Stimulated activated effector memory CD8-positive, alpha-beta T cell treated with anti-CD3 and anti-CD28 coated beads, Interleukin-12 subunit alpha, Interleukin-12 subunit beta, amount 100 ng/mL, for 72 hours (primary cell): ENCODE results near the gene FRMD4A.
"Not testable (repeated sequence)": the region's sequence is repeated elsewhere in the genome, so short reads cannot be mapped to it uniquely, and the experiment has no call there.

Experiments used
- ATAC-seq: fragments of 150-1000 bp; cut with Tn5 transposase; 2 replicates; pipeline ENCODE4 v1.10.0; 2021
- DNase-seq, 2 donors: peaks; one replicate each; pipeline ENCODE4 v3.0.0; 2021 to 2022; ENCODE audit warnings: low spot score in 2 of 2
- H3K27ac Mint-ChIP-seq: one replicate; pipeline ENCODE4 v1.8.0; 2022; ENCODE audit warnings: mild to moderate bottlenecking, mixed read lengths
- H3K36me3 Mint-ChIP-seq: one replicate; pipeline ENCODE4 v1.8.0; 2022; ENCODE audit warnings: mild to moderate bottlenecking, mixed read lengths
- H3K4me1 Mint-ChIP-seq: one replicate; pipeline ENCODE4 v1.8.0; 2022; ENCODE audit warnings: mixed read lengths
- H3K4me3 Mint-ChIP-seq: one replicate; pipeline ENCODE4 v1.8.0; 2022; ENCODE audit warnings: mild to moderate bottlenecking, mixed read lengths
- H3K9me3 Mint-ChIP-seq: one replicate; pipeline ENCODE4 v1.8.0; 2022; ENCODE audit warnings: mixed read lengths

FRMD4A gene

GRCh38 chr10:13872411-13872810, 458.3 kb downstream of the FRMD4A start:
- Mint-ChIP-seq H3K4me1 (no peaks in the 10 kb centered on the region), H3K27ac (no peak overlapping the region), H3K9me3 (no peaks in the 10 kb centered on the region), H3K4me3 (no peak overlapping the region), H3K36me3 (no peaks in the 10 kb centered on the region)
- no peak for DNase-seq
- no peak for ATAC-seq

DNA sequence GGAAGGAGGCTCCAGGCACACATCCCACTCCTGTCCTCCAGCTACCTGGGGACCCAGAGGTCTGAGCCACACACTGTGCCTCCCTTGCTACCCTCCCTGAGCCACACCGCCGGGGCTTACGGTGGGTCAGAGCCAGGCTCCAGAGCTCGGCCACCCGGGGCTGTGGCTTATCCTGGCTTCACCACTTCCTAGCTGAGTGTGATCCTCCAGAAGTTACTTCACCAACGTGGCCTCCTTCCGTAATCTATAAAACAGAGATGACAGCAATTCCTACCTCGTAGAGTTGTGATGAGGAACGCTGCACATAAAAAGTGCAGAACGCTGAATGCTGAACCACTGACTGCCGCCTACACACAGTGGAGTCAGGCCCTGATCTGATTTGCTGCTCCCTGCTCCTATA, 458.9 kb downstream of the FRMD4A start:
- Mint-ChIP-seq H3K27ac (no peak overlapping the region), H3K4me1 (no peaks in the 10 kb centered on the region), H3K36me3 (no peaks in the 10 kb centered on the region), H3K9me3 (no peaks in the 10 kb centered on the region), H3K4me3 (no peak overlapping the region)
- ATAC-seq (no peak), DNase-seq (no peak)

DNA sequence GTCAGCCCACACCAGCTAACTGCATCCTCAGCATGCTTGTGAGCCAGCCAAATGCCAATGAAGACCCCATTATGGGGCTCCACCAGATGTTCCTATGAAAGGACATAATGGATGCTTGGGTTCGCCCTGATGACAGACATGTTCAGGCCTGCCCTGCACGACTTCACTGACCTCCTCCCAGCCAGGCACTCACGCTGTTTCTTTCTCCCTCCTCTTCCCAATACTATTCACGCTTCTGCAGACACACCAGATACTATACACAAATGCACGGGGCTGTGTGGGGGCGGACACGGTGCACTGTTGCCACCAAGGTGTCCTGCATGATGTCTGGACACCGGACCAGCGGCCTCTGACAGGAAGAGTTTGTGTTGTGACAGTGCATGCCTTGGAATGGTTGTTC, 459.7 kb downstream of the FRMD4A start:
- H3K36me3 Mint-ChIP-seq, result no peaks in the 10 kb centered on the region
- no peak for DNase-seq
- H3K4me3 Mint-ChIP-seq, result no peak overlapping the region
- H3K27ac Mint-ChIP-seq, result no peak overlapping the region
- no peak for ATAC-seq
- H3K4me1 Mint-ChIP-seq, result no peaks in the 10 kb centered on the region
- H3K9me3 Mint-ChIP-seq, result no peaks in the 10 kb centered on the region

DNA sequence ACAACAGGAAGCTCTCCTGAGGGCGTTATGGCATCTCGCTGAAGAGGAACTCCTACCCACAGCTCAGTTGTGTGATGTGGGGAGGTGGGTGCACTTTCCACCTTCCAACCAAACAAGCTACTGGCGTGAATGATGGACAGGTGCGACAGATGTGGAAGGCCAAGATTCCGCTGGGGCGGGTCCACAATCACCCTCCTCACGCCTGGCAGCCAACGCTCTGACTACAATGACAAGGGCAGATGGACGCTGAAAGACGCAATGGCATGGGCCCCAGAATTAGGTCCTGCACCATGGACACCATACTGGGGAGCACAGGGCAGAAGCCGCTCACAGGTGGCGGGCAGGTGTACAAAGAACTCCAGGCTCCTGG, 461.4 kb downstream of the FRMD4A start:
- DNase-seq (no peak), ATAC-seq (peak; percentile 26)
- Mint-ChIP-seq H3K9me3 (no peaks in the 10 kb centered on the region), H3K4me1 (no peaks in the 10 kb centered on the region), H3K4me3 (no peak overlapping the region), H3K36me3 (no peaks in the 10 kb centered on the region), H3K27ac (no peak overlapping the region)

GRCh38 chr10:13868528-13869294, 462.0 kb downstream of the FRMD4A start:
- Mint-ChIP-seq H3K27ac (no peak overlapping the region), H3K4me1 (no peaks in the 10 kb centered on the region), H3K9me3 (no peaks in the 10 kb centered on the region), H3K36me3 (no peaks in the 10 kb centered on the region), H3K4me3 (no peak overlapping the region)
- no peak for DNase-seq
- ATAC-seq, result no peak

GRCh38 chr10:13867822-13868221, 462.9 kb downstream of the FRMD4A start:
- H3K36me3 Mint-ChIP-seq, result no peaks in the 10 kb centered on the region
- no peak for ATAC-seq
- H3K27ac Mint-ChIP-seq, result no peak overlapping the region
- no peaks in the 10 kb centered on the region for H3K9me3 Mint-ChIP-seq
- H3K4me3 Mint-ChIP-seq, result no peak overlapping the region
- no peaks in the 10 kb centered on the region for H3K4me1 Mint-ChIP-seq
- DNase-seq, result no peak

- no peak overlapping the region for H3K27ac Mint-ChIP-seq
- ATAC-seq (no peak), DNase-seq (no peak)
- H3K36me3 Mint-ChIP-seq, result no peaks in the 10 kb centered on the region
- no peaks in the 10 kb centered on the region for H3K9me3 Mint-ChIP-seq
- H3K4me3 Mint-ChIP-seq, result no peak overlapping the region
- H3K4me1 Mint-ChIP-seq, result no peaks in the 10 kb centered on the region
These were observed 464.8 kb downstream of the FRMD4A start for GRCh38 chr10:13865758-13866491.

DNA sequence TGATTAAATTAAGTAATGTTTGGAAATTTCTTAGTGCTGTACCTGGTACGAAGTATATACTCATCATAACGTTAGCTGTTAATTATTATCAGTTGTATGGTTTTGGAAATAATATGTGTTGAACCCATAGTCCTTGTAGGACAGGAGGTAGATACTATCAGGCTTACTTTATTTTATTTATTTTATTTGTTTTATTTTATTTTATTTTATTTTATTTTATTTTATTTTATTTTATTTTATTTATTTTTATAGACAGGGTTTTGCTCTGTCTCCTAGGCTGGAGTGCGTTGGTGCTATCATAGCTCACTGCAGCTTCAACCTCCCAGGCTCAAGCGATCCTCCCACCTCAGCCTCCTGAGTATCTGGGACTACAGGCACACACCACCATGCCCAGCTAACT, 465.5 kb downstream of the FRMD4A start:
- not testable (repeated sequence) for ATAC-seq, H3K4me3 Mint-ChIP-seq, H3K36me3 Mint-ChIP-seq, DNase-seq, H3K9me3 Mint-ChIP-seq, H3K4me1 Mint-ChIP-seq, H3K27ac Mint-ChIP-seq

GRCh38 chr10:13862546-13863233, 468.0 kb downstream of the FRMD4A start:
- Mint-ChIP-seq H3K4me3 (no peak overlapping the region), H3K27ac (no peak overlapping the region), H3K9me3 (no peaks in the 10 kb centered on the region), H3K36me3 (no peaks in the 10 kb centered on the region), H3K4me1 (no peaks in the 10 kb centered on the region)
- DNase-seq (no peak), ATAC-seq (no peak)

- Mint-ChIP-seq H3K4me3 (no peak overlapping the region), H3K4me1 (no peaks in the 10 kb centered on the region), H3K27ac (no peak overlapping the region), H3K9me3 (no peaks in the 10 kb centered on the region), H3K36me3 (no peaks in the 10 kb centered on the region)
- DNase-seq, result no peak
- ATAC-seq, result no peak
These were observed 469.8 kb downstream of the FRMD4A start for GRCh38 chr10:13860886-13861285.

DNA sequence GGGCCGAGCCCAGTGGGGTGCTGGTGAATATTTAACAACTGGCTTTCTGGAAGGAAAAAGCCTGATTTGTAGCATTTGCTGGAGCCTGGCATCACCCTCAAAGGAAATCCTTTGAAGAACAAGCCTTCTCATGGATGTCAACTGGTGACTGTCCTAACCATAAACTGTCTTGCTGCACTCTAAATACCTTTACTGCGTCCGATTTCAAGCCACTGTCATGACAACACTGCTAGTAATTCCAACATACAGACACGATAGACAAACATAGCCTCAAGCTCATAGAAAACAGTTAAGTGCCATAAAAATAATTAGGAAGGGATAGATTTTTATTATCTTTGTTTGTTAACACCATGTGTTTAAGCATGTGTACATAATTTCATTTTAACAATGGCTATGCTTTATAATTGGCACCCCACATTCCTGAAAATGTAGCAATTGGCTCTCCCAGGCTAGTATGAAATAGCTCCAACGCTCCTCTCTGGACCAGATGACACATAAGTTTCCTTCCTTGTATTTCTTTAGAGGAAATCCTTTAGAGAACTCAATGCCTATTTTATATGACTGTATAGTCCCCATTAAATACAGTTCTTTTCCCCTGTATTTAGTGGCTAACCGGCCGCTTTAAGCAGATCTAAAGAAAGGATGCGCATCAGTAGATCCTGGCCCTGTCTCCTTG, 470.6 kb downstream of the FRMD4A start:
- no peaks in the 10 kb centered on the region for H3K36me3 Mint-ChIP-seq
- no peak overlapping the region for H3K27ac Mint-ChIP-seq
- no peak for ATAC-seq
- no peak for DNase-seq
- H3K4me1 Mint-ChIP-seq, result no peaks in the 10 kb centered on the region
- H3K9me3 Mint-ChIP-seq, result no peaks in the 10 kb centered on the region
- H3K4me3 Mint-ChIP-seq, result no peak overlapping the region

DNA sequence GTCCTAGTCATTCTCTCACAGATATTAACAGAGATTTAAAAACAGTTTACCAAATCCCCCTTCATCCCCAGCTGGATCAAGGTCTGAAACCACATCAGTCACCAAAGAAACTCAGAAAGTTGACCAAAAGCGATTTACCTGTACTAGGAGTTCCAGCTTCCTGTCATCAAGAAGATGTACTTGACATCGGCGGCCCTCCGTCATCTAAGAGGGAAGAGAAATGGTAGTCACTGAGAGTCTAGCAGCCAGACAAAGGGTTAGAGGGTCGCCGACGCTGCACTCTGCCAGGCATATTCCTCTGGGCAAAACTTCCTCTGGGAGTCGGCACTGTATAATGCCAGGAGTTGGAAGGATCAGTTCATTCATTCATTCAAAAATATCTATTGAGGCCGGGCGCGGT, 472.0 kb downstream of the FRMD4A start:
- ATAC-seq (no peak), DNase-seq (no peak)
- Mint-ChIP-seq H3K4me1 (no peaks in the 10 kb centered on the region), H3K9me3 (no peaks in the 10 kb centered on the region), H3K27ac (peak overlapping the region; percentile 7), H3K4me3 (no peak overlapping the region), H3K36me3 (no peaks in the 10 kb centered on the region)

DNA sequence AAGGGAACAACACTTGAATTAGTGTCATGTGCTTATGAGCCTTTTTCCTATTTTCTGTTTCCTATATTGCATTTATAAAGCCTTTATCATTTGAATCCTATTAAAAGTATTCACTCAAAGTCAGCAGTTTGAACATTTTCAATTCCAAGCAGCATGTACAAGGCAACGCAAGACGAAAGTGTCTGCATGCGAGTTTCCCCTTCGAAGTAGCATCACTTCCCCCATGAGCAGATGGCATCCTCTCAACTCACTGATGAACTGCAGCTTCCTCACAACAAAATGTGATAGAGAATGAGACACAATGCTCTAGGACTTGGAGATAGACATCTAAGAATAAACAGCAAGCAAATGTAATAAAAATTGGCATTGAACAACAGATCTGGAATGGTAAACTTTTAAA, 473.3 kb downstream of the FRMD4A start:
- no peak for ATAC-seq
- H3K36me3 Mint-ChIP-seq, result no peaks in the 10 kb centered on the region
- no peaks in the 10 kb centered on the region for H3K9me3 Mint-ChIP-seq

GRCh38 chr10:13853854-13854253, 476.9 kb downstream of the FRMD4A start:
- Mint-ChIP-seq H3K27ac (no peak overlapping the region), H3K36me3 (no peaks in the 10 kb centered on the region), H3K9me3 (no peaks in the 10 kb centered on the region), H3K4me3 (no peak overlapping the region), H3K4me1 (peaks cover 6% of the 10 kb centered on the region)
- ATAC-seq (no peak), DNase-seq (no peak)

More for the DNA sequence above, 473.3 kb downstream of the FRMD4A start:
- no peak overlapping the region for H3K4me3 Mint-ChIP-seq
- H3K27ac Mint-ChIP-seq, result no peak overlapping the region
- DNase-seq, result no peak
- peaks cover 6% of the 10 kb centered on the region for H3K4me1 Mint-ChIP-seq

DNA sequence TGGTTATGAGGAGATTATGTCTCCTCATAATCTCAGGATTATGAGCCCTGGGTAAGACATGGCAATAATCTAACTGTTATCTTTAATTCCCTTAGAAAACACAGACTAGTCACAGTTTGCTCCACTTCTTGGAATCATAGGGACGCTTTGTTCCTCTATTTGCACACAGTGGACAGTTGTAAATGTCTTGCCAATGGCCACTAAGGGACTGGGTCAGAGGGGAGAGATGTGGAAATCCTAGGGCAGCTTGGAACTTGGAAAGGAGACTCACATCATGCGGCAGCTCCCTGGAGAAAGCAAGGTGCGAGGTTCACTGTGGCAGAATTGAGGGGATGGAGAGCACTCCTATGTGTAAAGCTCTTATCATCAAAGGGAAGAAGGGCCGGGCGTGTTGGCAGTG, 477.9 kb downstream of the FRMD4A start:
- H3K4me3 Mint-ChIP-seq, result no peak overlapping the region

More for the DNA sequence above, 477.9 kb downstream of the FRMD4A start:
- no peaks in the 10 kb centered on the region for H3K36me3 Mint-ChIP-seq
- peak overlapping the region; percentile 24 for H3K27ac Mint-ChIP-seq
- ATAC-seq (no peak), DNase-seq (no peak)
- H3K9me3 Mint-ChIP-seq, result no peaks in the 10 kb centered on the region
- peaks cover 11% of the 10 kb centered on the region for H3K4me1 Mint-ChIP-seq
